ENCODE results near the gene HIVEP3. TPM values are rescaled to one million over a fixed set of nuclear protein-coding genes. Genes with fewer than 3 reads are reported as not detected.

HIVEP3 gene
- total and polyA plus RNA-seq, 3 experiments from 2014 or later: 15.1 to 24.0 (median 23.0) TPM

- Histone ChIP-seq H3K9me3 (ENCODE audit: low read length) (no peaks in the 10 kb centered on the region), H3K36me3 (ENCODE audit: insufficient read depth, low read length) (no peaks in the 10 kb centered on the region), H3K4me1 (ENCODE audit: insufficient read depth, low read length) (no peaks in the 10 kb centered on the region), H3K4me3 (ENCODE audit: low read length) (no peak overlapping the region), H3K27ac (ENCODE audit: low read depth, low read length) (no peak overlapping the region), H3K27me3 (ENCODE audit: insufficient read depth, low read length, poor library complexity, severe bottlenecking) (no peaks in the 10 kb centered on the region)
- Mint-ChIP-seq H3K4me3 (no peak overlapping the region), H3K27ac (peak overlapping the region in 2 of 8 donors; percentile 38 to 90), H3K36me3 (peaks cover 0 to 9% (median 0%) of the 10 kb centered on the region in 3 donors), H3K4me1 (peaks cover 0 to 5% (median 0%) of the 10 kb centered on the region in 3 donors), H3K27me3 (no peaks in the 10 kb centered on the region), H3K9me3 (no peaks in the 10 kb centered on the region)
- POLR2A ChIA-PET: no interaction called here
- peak in 1 of 5 donors; percentile 33 for DNase-seq
- CTCF ChIA-PET: no interaction called here
Measured at GRCh38 chr1:41528726-41529605, 389.8 kb downstream of the HIVEP3 start.

- H3K4me3 Mint-ChIP-seq: no peak overlapping the region
- H3K4me3 ChIP-seq (ENCODE audit: low read length): no peak overlapping the region
- H3K9me3 Mint-ChIP-seq: no peaks in the 10 kb centered on the region
- H3K4me1 ChIP-seq (ENCODE audit: insufficient read depth, low read length): no peaks in the 10 kb centered on the region
- H3K36me3 Mint-ChIP-seq: peaks cover 0 to 15% (median 0%) of the 10 kb centered on the region in 3 donors
- peaks cover 0 to 5% (median 0%) of the 10 kb centered on the region in 3 donors for H3K4me1 Mint-ChIP-seq
- H3K36me3 ChIP-seq (ENCODE audit: insufficient read depth, low read length): no peaks in the 10 kb centered on the region
- no peak overlapping the region for H3K27ac ChIP-seq (ENCODE audit: low read depth, low read length)
- no peaks in the 10 kb centered on the region for H3K27me3 ChIP-seq (ENCODE audit: insufficient read depth, low read length, poor library complexity, severe bottlenecking)
- H3K27ac Mint-ChIP-seq: peak overlapping the region in 1 of 8 donors; percentile 36
- no peaks in the 10 kb centered on the region for H3K9me3 ChIP-seq (ENCODE audit: low read length)
- ChIA-PET CTCF (no interaction called here), POLR2A (no interaction called here)
- H3K27me3 Mint-ChIP-seq: no peaks in the 10 kb centered on the region
- no peak for DNase-seq
Measured at GRCh38 chr1:41528106-41528505, 390.6 kb downstream of the HIVEP3 start.

- Mint-ChIP-seq H3K27me3 (no peaks in the 10 kb centered on the region), H3K4me1 (peaks cover 0 to 5% (median 0%) of the 10 kb centered on the region in 3 donors), H3K4me3 (no peak overlapping the region), H3K9me3 (no peaks in the 10 kb centered on the region), H3K27ac (peak overlapping the region in 1 of 8 donors; percentile 78), H3K36me3 (peaks cover 0 to 25% (median 0%) of the 10 kb centered on the region in 3 donors)
- ChIA-PET POLR2A (no interaction called here), CTCF (no interaction called here)
- H3K27me3 ChIP-seq (ENCODE audit: insufficient read depth, low read length, poor library complexity, severe bottlenecking): no peaks in the 10 kb centered on the region
- no peak overlapping the region for H3K27ac ChIP-seq (ENCODE audit: low read depth, low read length)
- H3K9me3 ChIP-seq (ENCODE audit: low read length): no peaks in the 10 kb centered on the region
- DNase-seq: peak in 1 of 5 donors; percentile 10
- no peaks in the 10 kb centered on the region for H3K4me1 ChIP-seq (ENCODE audit: insufficient read depth, low read length)
- H3K36me3 ChIP-seq (ENCODE audit: insufficient read depth, low read length): no peaks in the 10 kb centered on the region
- H3K4me3 ChIP-seq (ENCODE audit: low read length): no peak overlapping the region
Measured at GRCh38 chr1:41526956-41527561, 391.7 kb downstream of the HIVEP3 start.

- no peaks in the 10 kb centered on the region for H3K36me3 ChIP-seq (ENCODE audit: insufficient read depth, low read length)
- no peak overlapping the region for H3K27ac ChIP-seq (ENCODE audit: low read depth, low read length)
- Mint-ChIP-seq H3K4me1 (peaks cover 0 to 5% (median 0%) of the 10 kb centered on the region in 3 donors), H3K9me3 (no peaks in the 10 kb centered on the region), H3K27ac (peak overlapping the region in 1 of 8 donors; percentile 90), H3K27me3 (no peaks in the 10 kb centered on the region), H3K4me3 (peak overlapping the region in 1 of 7 donors; percentile 75), H3K36me3 (peaks cover 0 to 26% (median 0%) of the 10 kb centered on the region in 3 donors)
- H3K4me1 ChIP-seq (ENCODE audit: insufficient read depth, low read length): no peaks in the 10 kb centered on the region
- ChIA-PET POLR2A (no interaction called here), CTCF (no interaction called here)
- no peak overlapping the region for H3K4me3 ChIP-seq (ENCODE audit: low read length)
- no peak for DNase-seq
- H3K27me3 ChIP-seq (ENCODE audit: insufficient read depth, low read length, poor library complexity, severe bottlenecking): no peaks in the 10 kb centered on the region
- H3K9me3 ChIP-seq (ENCODE audit: low read length): no peaks in the 10 kb centered on the region
Measured at GRCh38 chr1:41525891-41526587, 392.7 kb downstream of the HIVEP3 start.

GRCh38 chr1:41524676-41525675 is 393.7 kb downstream of the HIVEP3 start:
- Histone ChIP-seq H3K27ac (ENCODE audit: low read depth, low read length) (no peak overlapping the region), H3K9me3 (ENCODE audit: low read length) (no peaks in the 10 kb centered on the region), H3K4me3 (ENCODE audit: low read length) (no peak overlapping the region), H3K27me3 (ENCODE audit: insufficient read depth, low read length, poor library complexity, severe bottlenecking) (no peaks in the 10 kb centered on the region), H3K4me1 (ENCODE audit: insufficient read depth, low read length) (no peaks in the 10 kb centered on the region), H3K36me3 (ENCODE audit: insufficient read depth, low read length) (no peaks in the 10 kb centered on the region)
- no peak for DNase-seq
- Mint-ChIP-seq H3K27ac (peak overlapping the region in 2 of 8 donors; percentile 23 to 63), H3K36me3 (peaks cover 0 to 32% (median 0%) of the 10 kb centered on the region in 3 donors), H3K9me3 (no peaks in the 10 kb centered on the region), H3K4me1 (peaks cover 0 to 4% (median 0%) of the 10 kb centered on the region in 3 donors), H3K4me3 (no peak overlapping the region), H3K27me3 (no peaks in the 10 kb centered on the region)
- CTCF ChIA-PET: interaction anchor here (1.2 kb wide), 1 partner anchor 9 kb away, joined by 5 read pairs; no protein-coding TSS in a partner anchor
- POLR2A ChIA-PET: no interaction called here

GRCh38 chr1:41523949-41524675 is 394.6 kb downstream of the HIVEP3 start:
- no peaks in the 10 kb centered on the region for H3K27me3 ChIP-seq (ENCODE audit: insufficient read depth, low read length, poor library complexity, severe bottlenecking)
- H3K36me3 ChIP-seq (ENCODE audit: insufficient read depth, low read length): no peaks in the 10 kb centered on the region
- CTCF ChIA-PET: interaction anchor here (1.2 kb wide), 1 partner anchor 8 kb away, joined by 5 read pairs; no protein-coding TSS in a partner anchor
- no peaks in the 10 kb centered on the region for H3K4me1 ChIP-seq (ENCODE audit: insufficient read depth, low read length)
- Mint-ChIP-seq H3K27me3 (no peaks in the 10 kb centered on the region), H3K27ac (peak overlapping the region in 1 of 8 donors; percentile 29), H3K36me3 (peaks cover 0 to 32% (median 3%) of the 10 kb centered on the region in 3 donors), H3K9me3 (no peaks in the 10 kb centered on the region), H3K4me1 (no peaks in the 10 kb centered on the region), H3K4me3 (no peak overlapping the region)
- POLR2A ChIA-PET: no interaction called here
- H3K9me3 ChIP-seq (ENCODE audit: low read length): no peaks in the 10 kb centered on the region
- no peak for DNase-seq
- no peak overlapping the region for H3K4me3 ChIP-seq (ENCODE audit: low read length)
- H3K27ac ChIP-seq (ENCODE audit: low read depth, low read length): no peak overlapping the region

GRCh38 chr1:41523071-41523470 is 395.7 kb downstream of the HIVEP3 start:
- ChIA-PET POLR2A (no interaction called here), CTCF (no interaction called here)
- H3K36me3 ChIP-seq (ENCODE audit: insufficient read depth, low read length): no peaks in the 10 kb centered on the region
- no peaks in the 10 kb centered on the region for H3K9me3 Mint-ChIP-seq
- peak overlapping the region in 1 of 7 donors; percentile 36 for H3K4me3 Mint-ChIP-seq
- no peak for DNase-seq
- H3K27me3 Mint-ChIP-seq: no peaks in the 10 kb centered on the region
- H3K9me3 ChIP-seq (ENCODE audit: low read length): no peaks in the 10 kb centered on the region
- H3K27ac Mint-ChIP-seq: peak overlapping the region in 1 of 8 donors; percentile 40
- H3K27ac ChIP-seq (ENCODE audit: low read depth, low read length): no peak overlapping the region
- H3K4me1 Mint-ChIP-seq: no peaks in the 10 kb centered on the region
- H3K4me3 ChIP-seq (ENCODE audit: low read length): no peak overlapping the region
- H3K27me3 ChIP-seq (ENCODE audit: insufficient read depth, low read length, poor library complexity, severe bottlenecking): no peaks in the 10 kb centered on the region
- H3K36me3 Mint-ChIP-seq: peaks cover 0 to 33% (median 3%) of the 10 kb centered on the region in 3 donors
- H3K4me1 ChIP-seq (ENCODE audit: insufficient read depth, low read length): no peaks in the 10 kb centered on the region
